Stimulated activated naive CD4-positive, alpha-beta T cell (primary cell): ENCODE measurements around the gene ACTA2.
"Not testable (repeated sequence)": the region's sequence is repeated elsewhere in the genome, so short reads cannot be mapped to it uniquely, and the experiment has no call there.

Experiments
- DNase-seq, 6 experiments: peaks; one replicate each; lab custom pipeline; 2025; lab: John Stamatoyannopoulos, UW

Gene ACTA2

DNA sequence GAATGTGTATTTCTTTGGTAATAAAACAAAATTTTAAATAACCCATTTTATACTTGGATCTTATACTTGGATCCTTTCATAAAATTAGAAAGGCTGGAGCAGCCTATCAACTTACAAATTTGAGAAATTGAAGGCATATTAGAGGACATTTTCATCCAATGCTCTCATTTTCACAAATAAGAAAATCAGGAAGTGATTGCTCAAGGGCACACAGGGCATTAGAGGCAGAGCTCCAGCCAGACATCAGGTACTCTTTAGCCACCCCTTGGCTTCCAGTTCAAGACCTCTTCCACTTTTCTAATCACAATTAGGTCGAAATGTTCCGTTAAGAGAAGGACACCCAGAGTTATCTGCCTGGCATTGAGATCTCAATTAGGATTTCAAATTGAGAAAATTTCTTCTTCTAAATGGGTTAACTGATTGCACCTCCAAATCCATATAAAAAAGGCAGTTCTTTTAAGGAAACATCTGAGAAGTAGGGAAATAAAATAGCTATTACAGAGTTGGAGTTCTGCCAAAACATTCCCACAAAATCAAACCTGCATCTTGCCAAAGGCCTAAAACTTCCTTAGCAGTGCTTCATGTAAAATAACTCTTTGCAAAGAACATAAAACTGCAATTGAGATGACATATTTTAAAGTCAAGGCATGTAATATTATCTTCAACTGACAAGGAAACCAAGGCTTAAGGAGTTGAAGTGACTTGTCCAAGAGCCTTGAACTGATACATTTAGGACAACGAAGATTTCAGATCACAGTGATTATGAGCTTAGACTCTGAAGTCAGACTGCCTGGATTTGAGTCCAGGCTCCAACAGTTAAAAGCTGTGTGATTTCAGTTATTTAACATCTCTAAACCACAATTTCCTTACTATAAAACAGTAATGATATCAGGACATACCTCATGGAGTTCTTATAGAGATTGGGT is 2.4 kb downstream of the ACTA2 start:
- DNase-seq, result no peak

DNA sequence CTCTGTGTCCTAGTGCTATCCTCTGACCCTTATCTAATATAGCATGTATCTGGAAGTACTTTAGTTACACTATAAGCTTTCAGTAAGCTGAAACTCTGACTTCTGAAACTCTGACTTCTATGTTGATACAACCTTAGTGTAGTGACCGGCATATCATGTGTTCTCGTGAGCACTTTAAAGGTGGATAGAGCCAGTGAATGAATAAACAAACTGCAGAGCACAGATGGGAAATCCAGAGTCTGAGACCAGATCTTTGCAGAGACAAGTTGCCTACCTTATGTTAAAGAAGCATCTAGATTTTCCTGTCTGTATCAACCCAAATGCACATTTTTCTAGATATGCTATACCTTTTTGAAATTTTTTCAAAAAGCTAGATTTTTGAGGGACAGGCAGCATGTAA is 3.5 kb downstream of the ACTA2 start:
- no peak for DNase-seq

DNA sequence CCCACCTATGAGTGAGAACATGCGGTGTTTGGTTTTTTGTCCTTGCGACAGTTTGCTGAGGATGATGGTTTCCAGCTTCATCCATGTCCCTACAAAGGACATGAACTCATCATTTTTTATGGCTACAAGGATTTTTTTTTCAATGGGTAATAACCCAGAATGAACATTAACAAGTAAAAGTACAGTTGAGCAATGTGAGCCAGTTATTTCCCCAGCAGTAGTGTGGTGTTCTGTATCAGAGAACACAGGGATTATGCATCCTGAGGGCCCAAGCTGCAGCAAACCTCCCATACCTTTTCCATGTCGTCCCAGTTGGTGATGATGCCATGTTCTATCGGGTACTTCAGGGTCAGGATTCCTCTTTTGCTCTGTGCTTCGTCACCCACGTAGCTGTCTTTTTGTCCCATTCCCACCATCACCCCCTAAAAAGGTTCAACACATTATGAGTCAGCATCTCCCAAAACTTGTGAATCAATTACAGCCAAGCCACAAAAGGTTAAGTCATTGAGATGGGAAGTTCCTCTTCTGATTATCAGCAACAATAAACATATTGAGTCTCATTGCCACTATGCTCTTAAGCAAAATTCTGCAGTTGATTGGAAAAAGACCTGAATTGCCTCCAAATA is 5.5 kb downstream of the ACTA2 start:
- DNase-seq, result no peak

GRCh38 chr10:88946200-88946599 is 6.4 kb downstream of the ACTA2 start:
- no peak for DNase-seq

- DNase-seq, result no peak
Measured at GRCh38 chr10:88944813-88945212, 7.8 kb downstream of the ACTA2 start.

DNA sequence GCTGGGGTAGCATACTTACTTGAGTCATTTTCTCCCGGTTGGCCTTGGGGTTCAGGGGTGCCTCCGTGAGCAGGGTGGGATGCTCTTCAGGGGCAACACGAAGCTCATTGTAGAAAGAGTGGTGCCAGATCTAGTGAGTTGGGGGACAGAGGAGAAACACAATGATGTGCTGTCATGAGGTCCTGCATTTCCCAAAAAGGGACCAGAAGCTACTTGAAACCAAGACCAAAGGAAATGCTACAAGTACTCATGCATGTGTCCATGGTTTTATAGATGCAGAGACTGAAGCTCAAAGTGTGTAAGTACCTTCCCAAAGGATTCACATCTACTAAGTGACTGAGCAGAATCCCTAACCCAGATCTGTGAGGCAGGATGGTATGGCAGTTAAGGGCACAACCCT is 8.8 kb downstream of the ACTA2 start:
- no peak for DNase-seq

DNA sequence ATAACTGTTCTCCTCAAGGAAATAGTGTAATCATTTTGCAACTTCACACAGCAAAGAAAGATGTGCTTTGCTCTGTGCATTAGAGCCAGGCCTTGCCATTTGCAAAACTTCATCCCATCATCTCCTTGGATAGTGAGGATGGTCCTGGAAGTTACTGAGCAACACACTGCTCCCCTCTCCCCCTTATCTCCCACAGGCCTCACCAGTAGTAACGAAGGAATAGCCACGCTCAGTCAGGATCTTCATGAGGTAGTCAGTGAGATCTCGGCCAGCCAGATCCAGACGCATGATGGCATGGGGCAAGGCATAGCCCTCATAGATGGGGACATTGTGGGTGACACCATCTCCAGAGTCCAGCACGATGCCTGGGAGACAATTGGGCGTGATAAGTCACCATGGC is 11.5 kb downstream of the ACTA2 start:
- no peak for DNase-seq

GRCh38 chr10:88938938-88939337 is 13.6 kb downstream of the ACTA2 start:
- DNase-seq, result no peak

DNA sequence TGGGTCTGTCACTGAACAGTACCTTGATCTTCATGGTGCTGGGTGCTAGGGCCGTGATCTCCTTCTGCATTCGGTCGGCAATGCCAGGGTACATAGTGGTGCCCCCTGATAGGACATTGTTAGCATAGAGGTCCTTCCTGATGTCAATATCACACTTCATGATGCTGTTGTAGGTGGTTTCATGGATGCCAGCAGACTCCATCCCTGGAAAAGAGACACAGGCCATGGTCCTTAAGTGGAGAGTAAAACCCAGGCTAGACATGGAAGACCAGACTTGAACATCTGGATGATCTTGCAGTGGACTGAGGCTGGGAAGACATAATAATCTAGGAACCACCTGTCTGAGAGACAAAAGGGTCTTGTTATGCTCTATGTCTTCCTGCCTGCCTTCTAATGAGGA is 14.5 kb downstream of the ACTA2 start:
- no peak for DNase-seq

DNA sequence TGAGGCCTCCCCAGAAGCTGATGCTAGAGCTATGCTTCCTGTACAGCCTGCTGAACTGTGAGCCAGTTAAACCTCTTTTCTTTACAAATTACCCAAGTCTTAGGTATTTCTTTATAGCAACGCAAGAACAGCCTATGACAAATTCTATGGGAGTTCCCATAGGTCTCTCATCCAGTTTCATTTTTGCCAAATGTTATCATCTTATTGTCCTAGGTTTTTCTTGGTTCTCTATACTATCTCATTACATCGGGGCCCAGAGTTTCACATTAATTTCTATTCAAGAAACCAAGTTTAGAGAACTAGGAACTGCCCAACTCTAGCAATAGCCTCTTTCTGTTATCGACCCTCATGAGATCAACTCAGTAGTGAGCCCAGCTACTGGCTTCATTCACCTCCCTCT is 15.9 kb downstream of the ACTA2 start:
- no peak for DNase-seq

DNA sequence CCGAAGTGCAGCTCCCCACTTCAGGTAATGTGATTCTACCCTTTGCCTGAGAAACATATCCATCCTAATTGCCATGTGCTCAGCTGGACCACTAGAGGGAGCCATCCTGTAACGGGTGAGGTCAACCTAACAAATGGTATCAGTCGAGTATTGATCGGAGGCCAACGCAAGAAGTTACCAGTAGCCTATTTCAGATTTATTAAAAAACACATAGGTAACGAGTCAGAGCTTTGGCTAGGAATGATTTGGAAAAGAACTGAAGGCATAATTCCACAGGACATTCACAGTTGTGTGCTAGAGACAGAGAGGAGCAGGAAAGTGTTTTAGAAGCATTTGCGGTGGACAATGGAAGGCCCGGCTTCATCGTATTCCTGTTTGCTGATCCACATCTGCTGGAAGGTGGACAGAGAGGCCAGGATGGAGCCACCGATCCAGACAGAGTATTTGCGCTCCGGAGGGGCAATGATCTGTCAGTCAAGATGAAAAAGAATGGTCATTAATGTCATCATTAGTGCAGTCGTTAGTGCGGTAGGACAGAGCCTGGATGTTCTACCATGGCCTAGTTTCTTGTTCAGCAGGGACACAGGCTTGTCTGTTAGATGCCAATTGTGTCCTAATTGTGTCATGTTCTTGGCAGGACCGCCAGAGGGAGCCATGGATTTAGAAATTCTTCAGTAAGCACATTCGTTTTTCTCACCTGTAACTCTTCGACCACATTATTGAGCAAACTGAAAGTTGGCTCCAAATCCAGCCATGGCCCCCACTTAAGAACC is 17.5 kb downstream of the ACTA2 start:
- DNase-seq, result peak; percentile 32 to 74 (median 51)

DNA sequence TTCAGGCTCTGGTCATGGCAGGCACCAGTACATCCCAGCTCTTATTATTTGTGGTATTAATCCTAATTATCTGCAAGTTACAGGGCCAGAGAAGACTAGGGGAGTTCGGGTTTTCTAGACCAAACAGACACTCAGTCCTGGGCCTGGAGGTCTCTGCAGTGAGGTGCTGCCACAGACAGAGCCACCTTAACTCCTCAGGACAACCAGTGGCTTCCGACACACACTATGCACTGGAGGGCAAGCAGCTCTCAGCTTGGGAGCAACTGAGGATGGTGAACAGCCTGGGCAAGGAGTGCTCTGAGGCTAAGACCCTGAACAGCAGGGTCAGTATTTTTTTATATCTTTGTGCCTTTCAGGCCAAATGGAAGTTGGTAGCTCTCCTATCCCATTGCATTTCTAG is 19.0 kb downstream of the ACTA2 start:
- DNase-seq, result no peak

GRCh38 chr10:88932539-88933256 is 19.9 kb downstream of the ACTA2 start:
- peak; percentile 1 to 48 (median 12) for DNase-seq

DNA sequence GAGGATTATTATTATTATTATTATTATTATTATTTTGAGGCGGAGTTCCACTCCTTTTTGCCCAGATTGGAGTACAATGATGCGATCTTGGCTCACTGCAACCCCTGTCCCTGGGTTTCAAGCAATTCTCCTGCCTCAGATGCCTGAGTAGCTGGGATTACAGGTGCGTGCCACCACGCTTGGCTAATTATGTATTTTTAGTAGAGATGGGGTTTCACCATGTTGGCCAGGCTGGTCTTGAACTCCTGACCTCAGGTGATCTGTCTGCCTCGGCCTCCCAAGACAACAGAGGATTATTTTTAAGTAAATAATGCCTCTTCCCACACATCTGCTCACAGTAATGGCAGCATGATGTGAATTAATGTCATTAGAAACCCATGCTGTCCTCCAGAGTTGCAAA is 20.5 kb downstream of the ACTA2 start:
- not testable (repeated sequence) for DNase-seq

DNA sequence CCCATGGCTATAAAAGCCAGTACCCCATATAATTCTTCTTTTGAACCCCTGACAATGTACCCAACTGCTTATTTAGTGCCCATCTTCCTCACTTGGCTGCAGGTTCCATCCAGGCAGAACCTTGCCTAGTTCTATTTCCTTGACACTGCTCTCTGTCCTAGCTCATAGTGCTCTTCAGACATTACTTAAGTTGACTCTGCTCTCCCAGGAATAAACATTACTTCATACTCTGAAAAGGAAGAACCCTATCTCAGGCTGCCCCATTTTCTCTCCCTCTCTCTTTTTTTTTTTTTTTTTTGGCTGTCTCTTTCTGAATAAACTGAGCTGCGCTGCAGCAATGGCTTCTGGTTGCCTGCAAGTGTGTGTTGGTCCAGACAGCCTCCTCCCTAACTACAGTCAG is 21.0 kb downstream of the ACTA2 start:
- no peak for DNase-seq

DNA sequence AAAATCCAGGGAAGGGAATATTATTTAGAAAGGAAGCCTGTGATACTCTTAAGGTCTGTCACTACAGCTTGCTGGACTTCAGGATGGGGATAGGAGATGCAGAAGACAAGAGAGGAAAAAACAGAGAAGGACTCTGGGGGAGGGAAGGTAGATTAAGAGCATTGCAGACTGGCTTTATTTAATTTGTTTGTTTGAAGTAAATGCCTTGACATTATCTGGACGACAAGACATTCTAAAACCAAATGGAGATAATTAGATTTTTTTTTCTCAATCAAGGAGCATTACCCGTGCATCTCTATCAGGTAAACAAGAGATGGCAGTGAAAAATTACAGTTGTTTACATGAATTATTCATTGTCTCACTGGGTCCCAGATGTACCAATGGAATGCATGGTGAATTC is 24.3 kb downstream of the ACTA2 start:
- no peak for DNase-seq

GRCh38 chr10:88927416-88927690 is 25.2 kb downstream of the ACTA2 start:
- no peak for DNase-seq

DNA sequence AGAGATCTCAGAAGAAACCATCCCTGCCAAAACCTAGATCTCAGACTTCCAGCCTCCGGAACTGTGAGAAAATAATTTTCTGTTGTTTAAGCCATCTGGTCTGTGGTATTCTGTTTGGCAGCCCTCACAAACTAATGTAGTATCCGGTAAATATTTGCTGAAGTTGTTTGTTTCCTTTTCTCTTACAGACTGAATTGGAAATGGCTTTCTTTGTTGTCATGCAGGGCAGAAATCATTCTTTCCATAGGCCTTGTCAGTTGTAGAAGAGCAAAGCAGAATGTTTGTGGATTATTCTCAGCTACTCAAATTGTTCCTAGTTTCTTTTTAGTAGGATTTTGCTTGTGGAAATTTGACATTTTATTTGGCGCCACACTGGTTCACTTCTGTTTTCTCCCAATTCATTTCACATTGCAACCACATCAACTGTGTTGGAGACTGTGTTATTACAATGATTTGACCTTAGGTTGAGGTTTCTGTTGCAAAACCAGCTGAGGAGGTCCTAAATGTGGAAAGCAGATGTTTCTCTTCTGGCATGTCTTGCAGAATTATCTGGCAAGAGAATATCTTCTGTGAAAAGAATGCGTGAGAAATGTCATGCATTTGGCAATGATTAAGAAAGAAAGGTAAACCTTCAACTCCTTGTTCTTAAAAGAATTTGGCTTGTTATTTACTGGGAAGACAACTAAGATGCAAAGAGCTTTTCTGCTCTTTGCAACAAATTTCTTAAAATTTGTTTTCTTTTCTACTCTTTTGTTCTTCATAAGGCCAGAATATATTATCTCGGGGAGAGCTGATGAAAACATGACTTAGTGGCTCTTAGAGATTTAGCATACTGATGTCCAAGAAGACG is 25.8 kb downstream of the ACTA2 start:
- DNase-seq, result no peak

DNA sequence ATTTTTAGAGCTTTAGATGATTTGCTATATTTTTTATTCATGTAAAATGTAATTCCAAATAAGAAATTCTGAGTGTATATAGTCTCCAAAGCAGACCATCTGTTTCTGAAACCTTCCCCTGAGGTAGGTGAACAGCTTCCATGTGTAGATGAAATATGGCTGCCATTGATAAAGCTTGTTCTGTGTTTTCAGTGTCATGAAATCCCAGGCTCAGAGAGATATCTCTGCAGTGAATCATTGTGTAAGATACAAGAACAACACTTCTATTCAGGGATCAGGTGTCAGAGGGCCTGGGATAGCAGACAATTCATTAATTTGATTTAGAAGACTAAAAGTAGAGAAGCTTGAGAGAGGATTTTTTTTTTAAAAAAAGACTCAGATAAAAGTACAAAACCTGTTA is 29.1 kb downstream of the ACTA2 start:
- DNase-seq, result no peak

GRCh38 chr10:88922041-88922440 is 30.5 kb downstream of the ACTA2 start:
- DNase-seq, result no peak

- no peak for DNase-seq
Measured at GRCh38 chr10:88920986-88921593, 31.5 kb downstream of the ACTA2 start.
